Measurements from ENCODE around the gene SARS1. TPM values are rescaled to one million over a fixed set of nuclear protein-coding genes. Genes with fewer than 3 reads are reported as not detected.

SARS1 gene
- polyA plus RNA-seq, 1 of the 3 experiments (the other 2 are of a cell fraction) = 98.3 TPM

DNA sequence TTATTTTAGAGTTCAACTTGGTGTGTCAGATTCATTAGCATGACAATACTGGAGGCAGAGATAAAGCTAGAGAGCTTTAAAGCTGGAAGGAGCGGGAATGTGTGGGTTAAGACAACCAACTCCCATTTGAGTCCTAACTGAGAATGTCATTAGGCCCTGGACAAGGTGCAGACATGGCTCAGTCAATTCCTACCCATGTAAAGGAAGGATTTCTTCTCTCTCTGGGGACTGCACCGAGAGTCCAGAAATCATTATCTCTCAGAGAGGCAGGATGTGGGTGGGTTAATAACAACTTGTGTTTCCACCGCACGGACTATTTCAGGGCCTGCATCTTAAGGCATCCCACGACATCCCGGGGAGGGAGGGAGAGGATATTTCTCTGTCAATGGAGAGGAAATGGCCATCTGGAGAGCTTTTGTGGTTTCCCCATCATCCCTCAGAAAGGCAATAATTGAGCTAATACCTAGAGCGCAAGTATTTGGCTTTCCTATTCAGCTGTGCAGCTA is 46.7 kb upstream of the SARS1 start:
- Histone ChIP-seq H3K9me3 (no peaks in the 10 kb centered on the region), H3K27ac (ENCODE audit: low read depth in 2 of 2, low read length in 1 of 2) (no peak overlapping the region), H3K9ac (no peak overlapping the region), H3K27me3 (ENCODE audit: insufficient read depth) (no peaks in the 10 kb centered on the region), H4K20me1 (ENCODE audit: insufficient read depth) (no peaks in the 10 kb centered on the region), H3K36me3 (replicated peaks in 1 of 2; ENCODE audit: control insufficient read depth in 1 of 2, insufficient read depth in 2 of 2, low read length in 1 of 2) (no peaks in the 10 kb centered on the region), H3K4me3 (ENCODE audit: low read depth in 2 of 2, low read length in 1 of 2) (no peak overlapping the region), H3F3A (replicated peaks; ENCODE audit: insufficient read depth) (peaks cover 8% of the 10 kb centered on the region), H3K9me2 (no peaks in the 10 kb centered on the region), H3K79me2 (ENCODE audit: insufficient read depth) (no peaks in the 10 kb centered on the region), H3K4me2 (no peak overlapping the region), H2AFZ (ENCODE audit: low read depth) (no peak overlapping the region), H3K4me1 (ENCODE audit: control insufficient read depth in 1 of 2, insufficient read depth in 2 of 2, low read depth in 1 of 2, low read length in 1 of 2) (no peaks in the 10 kb centered on the region)
- 91% methylated on average over 7 of the region's 7 CpGs for WGBS (ENCODE audit: low lambda C conversion rate)
- no peak for DNase-seq
- CTCF ChIA-PET = interaction anchor here (1.1 to 1.2 kb wide), 3 partner anchors 21 to 54 kb away, joined by 3 read pairs; a partner anchor contains a TSS
- no peak for TF ChIP-seq CHD2 (IDR thresholded peaks at IDR 0.05; ENCODE audit: low read length, partially characterized antibody)
- TF ChIP-seq ELF1 (IDR thresholded peaks at IDR 0.05) = no peak
- TF ChIP-seq, protein P1, sequence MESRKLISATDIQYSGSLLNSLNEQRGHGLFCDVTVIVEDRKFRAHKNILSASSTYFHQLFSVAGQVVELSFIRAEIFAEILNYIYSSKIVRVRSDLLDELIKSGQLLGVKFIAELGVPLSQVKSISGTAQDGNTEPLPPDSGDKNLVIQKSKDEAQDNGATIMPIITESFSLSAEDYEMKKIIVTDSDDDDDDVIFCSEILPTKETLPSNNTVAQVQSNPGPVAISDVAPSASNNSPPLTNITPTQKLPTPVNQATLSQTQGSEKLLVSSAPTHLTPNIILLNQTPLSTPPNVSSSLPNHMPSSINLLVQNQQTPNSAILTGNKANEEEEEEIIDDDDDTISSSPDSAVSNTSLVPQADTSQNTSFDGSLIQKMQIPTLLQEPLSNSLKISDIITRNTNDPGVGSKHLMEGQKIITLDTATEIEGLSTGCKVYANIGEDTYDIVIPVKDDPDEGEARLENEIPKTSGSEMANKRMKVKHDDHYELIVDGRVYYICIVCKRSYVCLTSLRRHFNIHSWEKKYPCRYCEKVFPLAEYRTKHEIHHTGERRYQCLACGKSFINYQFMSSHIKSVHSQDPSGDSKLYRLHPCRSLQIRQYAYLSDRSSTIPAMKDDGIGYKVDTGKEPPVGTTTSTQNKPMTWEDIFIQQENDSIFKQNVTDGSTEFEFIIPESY (IDR thresholded peaks at IDR 0.05; ENCODE audit: borderline replicate concordance, low read depth) = no peak
- TF ChIP-seq, protein P2, sequence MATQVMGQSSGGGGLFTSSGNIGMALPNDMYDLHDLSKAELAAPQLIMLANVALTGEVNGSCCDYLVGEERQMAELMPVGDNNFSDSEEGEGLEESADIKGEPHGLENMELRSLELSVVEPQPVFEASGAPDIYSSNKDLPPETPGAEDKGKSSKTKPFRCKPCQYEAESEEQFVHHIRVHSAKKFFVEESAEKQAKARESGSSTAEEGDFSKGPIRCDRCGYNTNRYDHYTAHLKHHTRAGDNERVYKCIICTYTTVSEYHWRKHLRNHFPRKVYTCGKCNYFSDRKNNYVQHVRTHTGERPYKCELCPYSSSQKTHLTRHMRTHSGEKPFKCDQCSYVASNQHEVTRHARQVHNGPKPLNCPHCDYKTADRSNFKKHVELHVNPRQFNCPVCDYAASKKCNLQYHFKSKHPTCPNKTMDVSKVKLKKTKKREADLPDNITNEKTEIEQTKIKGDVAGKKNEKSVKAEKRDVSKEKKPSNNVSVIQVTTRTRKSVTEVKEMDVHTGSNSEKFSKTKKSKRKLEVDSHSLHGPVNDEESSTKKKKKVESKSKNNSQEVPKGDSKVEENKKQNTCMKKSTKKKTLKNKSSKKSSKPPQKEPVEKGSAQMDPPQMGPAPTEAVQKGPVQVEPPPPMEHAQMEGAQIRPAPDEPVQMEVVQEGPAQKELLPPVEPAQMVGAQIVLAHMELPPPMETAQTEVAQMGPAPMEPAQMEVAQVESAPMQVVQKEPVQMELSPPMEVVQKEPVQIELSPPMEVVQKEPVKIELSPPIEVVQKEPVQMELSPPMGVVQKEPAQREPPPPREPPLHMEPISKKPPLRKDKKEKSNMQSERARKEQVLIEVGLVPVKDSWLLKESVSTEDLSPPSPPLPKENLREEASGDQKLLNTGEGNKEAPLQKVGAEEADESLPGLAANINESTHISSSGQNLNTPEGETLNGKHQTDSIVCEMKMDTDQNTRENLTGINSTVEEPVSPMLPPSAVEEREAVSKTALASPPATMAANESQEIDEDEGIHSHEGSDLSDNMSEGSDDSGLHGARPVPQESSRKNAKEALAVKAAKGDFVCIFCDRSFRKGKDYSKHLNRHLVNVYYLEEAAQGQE (IDR thresholded peaks at IDR 0.05; ENCODE audit: low read depth, low read length) = no peak
- TF ChIP-seq FOSL2 (IDR thresholded peaks at IDR 0.05; ENCODE audit: borderline replicate concordance, low read depth) = no peak
- TF ChIP-seq POLR2AphosphoS5 (IDR thresholded peaks at IDR 0.05; ENCODE audit: low read depth, low read length) = no peak
- TF ChIP-seq MEF2A (IDR thresholded peaks at IDR 0.05; ENCODE audit: borderline replicate concordance, low read depth) = no peak
- TF ChIP-seq RXRA (IDR thresholded peaks at IDR 0.05; ENCODE audit: borderline replicate concordance, low read depth) = no peak
- TF ChIP-seq TCF12 (IDR thresholded peaks at IDR 0.05) = 0 out of 2 replicates have a peak, but pooled peaks have one; percentile 9
- POLR2A ChIA-PET = no interaction called here

DNA sequence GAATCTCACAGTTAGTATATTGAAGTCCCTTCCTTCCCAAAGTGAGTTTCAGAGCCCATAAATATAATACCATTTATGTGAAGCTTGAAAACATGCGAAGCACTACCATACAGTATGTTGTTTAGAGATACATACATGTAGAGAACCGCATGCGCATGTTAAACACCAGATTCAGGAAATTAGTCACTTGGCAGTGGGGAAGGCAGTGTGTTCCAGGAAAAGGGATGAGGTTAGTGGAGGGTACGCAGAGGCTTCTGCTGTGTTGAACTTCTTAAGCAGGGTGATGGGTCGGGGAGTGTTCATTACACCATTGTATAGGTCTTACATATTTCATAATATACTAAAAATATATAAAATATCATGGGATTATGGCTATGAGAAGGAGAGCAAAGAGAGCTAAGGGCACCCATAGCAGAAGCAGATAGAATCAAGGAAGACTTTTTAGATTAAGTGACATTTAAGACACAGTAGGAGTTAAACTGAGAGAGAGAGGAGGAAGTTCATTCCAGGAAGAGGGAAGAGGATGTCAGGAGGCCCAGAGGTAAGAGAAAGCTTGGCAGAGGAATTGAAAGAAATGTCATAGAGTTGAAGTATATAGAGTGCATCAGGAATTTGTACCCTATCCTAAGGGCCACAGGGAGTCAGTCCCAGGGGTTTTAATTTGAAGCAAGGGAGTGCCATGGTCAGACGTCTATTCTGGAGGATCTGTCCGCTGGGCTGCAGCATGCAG is 43.5 kb upstream of the SARS1 start:
- Histone ChIP-seq H3K4me1 (ENCODE audit: control insufficient read depth in 1 of 2, insufficient read depth in 2 of 2, low read depth in 1 of 2, low read length in 1 of 2) (no peaks in the 10 kb centered on the region), H3K4me3 (ENCODE audit: low read depth in 2 of 2, low read length in 1 of 2) (no peak overlapping the region), H2AFZ (ENCODE audit: low read depth) (no peak overlapping the region), H3K9ac (no peak overlapping the region), H3F3A (replicated peaks; ENCODE audit: insufficient read depth) (no peaks in the 10 kb centered on the region), H3K36me3 (replicated peaks in 1 of 2; ENCODE audit: control insufficient read depth in 1 of 2, insufficient read depth in 2 of 2, low read length in 1 of 2) (no peaks in the 10 kb centered on the region), H3K79me2 (ENCODE audit: insufficient read depth) (no peaks in the 10 kb centered on the region), H3K9me2 (no peaks in the 10 kb centered on the region), H3K27me3 (ENCODE audit: insufficient read depth) (no peaks in the 10 kb centered on the region), H3K4me2 (no peak overlapping the region), H4K20me1 (ENCODE audit: insufficient read depth) (no peaks in the 10 kb centered on the region), H3K9me3 (no peaks in the 10 kb centered on the region), H3K27ac (ENCODE audit: low read depth in 2 of 2, low read length in 1 of 2) (no peak overlapping the region)
- DNase-seq = no peak
- POLR2A ChIA-PET = no interaction called here
- no peak for TF ChIP-seq FOSL2 (IDR thresholded peaks at IDR 0.05; ENCODE audit: borderline replicate concordance, low read depth)
- no peak for TF ChIP-seq NRF1 (IDR thresholded peaks at IDR 0.05; ENCODE audit: low read depth, low read length)
- no peak for TF ChIP-seq CHD2 (IDR thresholded peaks at IDR 0.05; ENCODE audit: low read length, partially characterized antibody)
- TF ChIP-seq FOXJ3 (CRISPR knock-in tag; IDR thresholded peaks at IDR 0.05) = no peak
- 92% methylated on average over 7 of the region's 7 CpGs for WGBS (ENCODE audit: low lambda C conversion rate)
- CTCF ChIA-PET = interaction anchor here (1.4 kb wide), 1 partner anchor 54 kb away, joined by 3 read pairs; no protein-coding TSS in a partner anchor
